ENCODE results near the gene KCTD20.

DNA sequence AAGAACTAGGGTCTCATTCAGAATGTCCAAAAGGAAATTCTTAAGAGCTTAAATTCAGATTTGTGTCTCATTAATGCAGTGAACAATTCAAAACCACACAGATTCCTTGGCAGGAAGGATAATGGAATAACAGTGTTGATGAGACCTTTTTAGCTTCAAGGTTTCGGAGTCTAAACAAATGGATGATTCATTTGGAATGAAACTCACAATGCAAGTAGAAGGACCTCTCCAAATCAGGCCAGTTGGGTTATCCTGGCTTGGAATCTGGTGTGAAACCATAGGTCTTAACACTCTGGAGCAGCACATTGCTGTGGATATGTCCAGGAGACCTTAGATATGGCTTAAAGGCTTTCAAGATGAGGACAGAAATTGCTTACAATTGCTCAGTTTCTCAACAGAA is 44.9 kb downstream of the KCTD20 start:
- TF ChIP-seq CTCF (IDR thresholded peaks at IDR 0.05; ENCODE audit: low read depth, low read length) (no peak), EZH2phosphoT487 (IDR thresholded peaks at IDR 0.05; ENCODE audit: low read depth) (no peak)

All from OCI-LY3 (cell line).